ENCODE results near the gene ANKRD11. TPM values are rescaled to one million over a fixed set of nuclear protein-coding genes. Genes with fewer than 3 reads are reported as not detected.
A peak's percentile ranks its signal among the peaks of the same experiment; 100 is the strongest.
"Not testable (repeated sequence)": the region's sequence is repeated elsewhere in the genome, so short reads cannot be mapped to it uniquely, and the experiment has no call there.

Gene ANKRD11
- total RNA-seq, 1 donor from 2014 or later = 178 TPM

- Mint-ChIP-seq H3K9me3 (ENCODE audit: low read depth) (no peaks in the 10 kb centered on the region), H3K27ac (peak overlapping the region; percentile 77), H3K36me3 (ENCODE audit: insufficient read depth) (peaks cover 1% of the 10 kb centered on the region), H3K4me3 (ENCODE audit: low read depth) (no peak overlapping the region), H3K4me1 (ENCODE audit: low read depth) (peaks cover 24% of the 10 kb centered on the region), H3K27me3 (no peaks in the 10 kb centered on the region)
- no peak for DNase-seq (ENCODE audit: low spot score, unreplicated experiment)
- no peak for TF ChIP-seq CTCF (IDR thresholded peaks at IDR 0.05; ENCODE audit: unreplicated experiment)
Measured at GRCh38 chr16:89332243-89332901, 158.0 kb downstream of the ANKRD11 start.

- Mint-ChIP-seq H3K4me1 (ENCODE audit: low read depth) (peaks cover 31% of the 10 kb centered on the region), H3K27ac (peak overlapping the region; percentile 71)
Measured at GRCh38 chr16:89331371-89332109, 158.8 kb downstream of the ANKRD11 start.

GRCh38 chr16:89330177-89330856 is 160.0 kb downstream of the ANKRD11 start:
- no peak overlapping the region for H3K4me3 Mint-ChIP-seq (ENCODE audit: low read depth)
- H3K27ac Mint-ChIP-seq = peak overlapping the region; percentile 78
- H3K4me1 Mint-ChIP-seq (ENCODE audit: low read depth) = peaks cover 44% of the 10 kb centered on the region
- H3K36me3 Mint-ChIP-seq (ENCODE audit: insufficient read depth) = peaks cover 1% of the 10 kb centered on the region
- DNase-seq (ENCODE audit: low spot score, unreplicated experiment) = no peak
- no peak for TF ChIP-seq CTCF (IDR thresholded peaks at IDR 0.05; ENCODE audit: unreplicated experiment)
- no peaks in the 10 kb centered on the region for H3K9me3 Mint-ChIP-seq (ENCODE audit: low read depth)
- no peaks in the 10 kb centered on the region for H3K27me3 Mint-ChIP-seq

More at GRCh38 chr16:89331371-89332109, 158.8 kb downstream of the ANKRD11 start:
- Mint-ChIP-seq H3K9me3 (ENCODE audit: low read depth) (no peaks in the 10 kb centered on the region), H3K4me3 (ENCODE audit: low read depth) (no peak overlapping the region), H3K36me3 (ENCODE audit: insufficient read depth) (peaks cover 1% of the 10 kb centered on the region), H3K27me3 (no peaks in the 10 kb centered on the region)
- no peak for TF ChIP-seq CTCF (IDR thresholded peaks at IDR 0.05; ENCODE audit: unreplicated experiment)
- no peak for DNase-seq (ENCODE audit: low spot score, unreplicated experiment)

- not testable (repeated sequence) for DNase-seq (ENCODE audit: low spot score, unreplicated experiment); H3K36me3 Mint-ChIP-seq (ENCODE audit: insufficient read depth)
- peaks cover 45% of the 10 kb centered on the region for H3K4me1 Mint-ChIP-seq (ENCODE audit: low read depth)
Measured at GRCh38 chr16:89329830-89330176, 160.6 kb downstream of the ANKRD11 start.

GRCh38 chr16:89328412-89329400 is 161.7 kb downstream of the ANKRD11 start:
- not testable (repeated sequence) for H3K9me3 Mint-ChIP-seq (ENCODE audit: low read depth); H3K27me3 Mint-ChIP-seq; H3K4me3 Mint-ChIP-seq (ENCODE audit: low read depth); H3K27ac Mint-ChIP-seq; H3K36me3 Mint-ChIP-seq (ENCODE audit: insufficient read depth); DNase-seq (ENCODE audit: low spot score, unreplicated experiment)
- H3K4me1 Mint-ChIP-seq (ENCODE audit: low read depth) = peaks cover 45% of the 10 kb centered on the region

More at GRCh38 chr16:89329830-89330176, 160.6 kb downstream of the ANKRD11 start:
- not testable (repeated sequence) for H3K27me3 Mint-ChIP-seq; H3K27ac Mint-ChIP-seq; H3K9me3 Mint-ChIP-seq (ENCODE audit: low read depth); H3K4me3 Mint-ChIP-seq (ENCODE audit: low read depth)

Data from progenitor cell of endocrine pancreas (in vitro differentiated cells).